Measurements from ENCODE around the gene LEUTX. TPM values are rescaled to one million over a fixed set of nuclear protein-coding genes. Genes with fewer than 3 reads are reported as not detected.

The LEUTX gene
- total RNA-seq, 1 donor from 2014 or later: not detected

GRCh38 chr19:39823686-39824085, 45.0 kb downstream of the LEUTX start:
- H3K27ac ChIP-seq: peak overlapping the region; percentile 71
- intact Hi-C loops (cut with DNase I): no loop called here
- DNase-seq (no peak), ATAC-seq (no peak)
- H3K36me3 ChIP-seq: peaks cover 36% of the 10 kb centered on the region
- no peaks in the 10 kb centered on the region for H3K27me3 ChIP-seq (ENCODE audit: low read depth)
- peak overlapping the region; percentile 89 for H3K4me3 ChIP-seq
- H3K9me3 ChIP-seq: no peaks in the 10 kb centered on the region
- TF ChIP-seq CTCF (IDR thresholded peaks at IDR 0.05): no peak
- H3K4me1 ChIP-seq: peaks cover 7% of the 10 kb centered on the region

- Histone ChIP-seq H3K4me1 (peaks cover 7% of the 10 kb centered on the region), H3K27ac (peak overlapping the region; percentile 71), H3K36me3 (peaks cover 43% of the 10 kb centered on the region), H3K27me3 (ENCODE audit: low read depth) (no peaks in the 10 kb centered on the region), H3K9me3 (no peaks in the 10 kb centered on the region), H3K4me3 (peak overlapping the region; percentile 89)
- peak; percentile 90 for DNase-seq
- intact Hi-C loops (cut with DNase I): no loop called here
- ATAC-seq: peak; percentile 95 to 98
- TF ChIP-seq CTCF (IDR thresholded peaks at IDR 0.05): no peak
These were observed 45.8 kb downstream of the LEUTX start for GRCh38 chr19:39824143-39825092.

GRCh38 chr19:39825093-39825463, 46.4 kb downstream of the LEUTX start:
- intact Hi-C loops (cut with DNase I): no loop called here
- peak overlapping the region; percentile 89 for H3K4me3 ChIP-seq
- H3K27me3 ChIP-seq (ENCODE audit: low read depth): no peaks in the 10 kb centered on the region
- H3K36me3 ChIP-seq: peaks cover 50% of the 10 kb centered on the region
- peaks cover 7% of the 10 kb centered on the region for H3K4me1 ChIP-seq
- no peaks in the 10 kb centered on the region for H3K9me3 ChIP-seq
- DNase-seq (no peak), ATAC-seq (no peak)
- H3K27ac ChIP-seq: peak overlapping the region; percentile 60
- no peak for TF ChIP-seq CTCF (IDR thresholded peaks at IDR 0.05)

GRCh38 chr19:39825531-39826076, 47.0 kb downstream of the LEUTX start:
- Histone ChIP-seq H3K27ac (no peak overlapping the region), H3K36me3 (peaks cover 55% of the 10 kb centered on the region), H3K4me3 (no peak overlapping the region), H3K9me3 (no peaks in the 10 kb centered on the region), H3K4me1 (peaks cover 7% of the 10 kb centered on the region), H3K27me3 (ENCODE audit: low read depth) (no peaks in the 10 kb centered on the region)
- DNase-seq (no peak), ATAC-seq (no peak)
- TF ChIP-seq CTCF (IDR thresholded peaks at IDR 0.05): no peak
- intact Hi-C loops (cut with DNase I): no loop called here

GRCh38 chr19:39826311-39826945, 47.8 kb downstream of the LEUTX start:
- no peak for ATAC-seq
- Histone ChIP-seq H3K4me3 (no peak overlapping the region), H3K9me3 (no peaks in the 10 kb centered on the region)

More at GRCh38 chr19:39826311-39826945, 47.8 kb downstream of the LEUTX start:
- Histone ChIP-seq H3K27me3 (ENCODE audit: low read depth) (no peaks in the 10 kb centered on the region), H3K36me3 (peaks cover 63% of the 10 kb centered on the region), H3K4me1 (peaks cover 7% of the 10 kb centered on the region), H3K27ac (no peak overlapping the region)
- intact Hi-C loops (cut with DNase I): no loop called here
- no peak for TF ChIP-seq CTCF (IDR thresholded peaks at IDR 0.05)
- no peak for DNase-seq

Data from lower lobe of right lung (tissue), 2 donors.